Activated CD8-positive, alpha-beta memory T cell treated with anti-CD3 and anti-CD28 coated beads, Interleukin-2, amount 50 U/mL, for 1 hour (primary cell): ENCODE data around the gene SLC1A2.
"Not testable (repeated sequence)": the region's sequence is repeated elsewhere in the genome, so short reads cannot be mapped to it uniquely, and the experiment has no call there.

ENCODE experiments used
- DNase-seq: peaks from one replicate; pipeline ENCODE4 v3.0.0-alpha.2; 2020; ENCODE audit errors: extremely low read depth

Gene SLC1A2

DNA sequence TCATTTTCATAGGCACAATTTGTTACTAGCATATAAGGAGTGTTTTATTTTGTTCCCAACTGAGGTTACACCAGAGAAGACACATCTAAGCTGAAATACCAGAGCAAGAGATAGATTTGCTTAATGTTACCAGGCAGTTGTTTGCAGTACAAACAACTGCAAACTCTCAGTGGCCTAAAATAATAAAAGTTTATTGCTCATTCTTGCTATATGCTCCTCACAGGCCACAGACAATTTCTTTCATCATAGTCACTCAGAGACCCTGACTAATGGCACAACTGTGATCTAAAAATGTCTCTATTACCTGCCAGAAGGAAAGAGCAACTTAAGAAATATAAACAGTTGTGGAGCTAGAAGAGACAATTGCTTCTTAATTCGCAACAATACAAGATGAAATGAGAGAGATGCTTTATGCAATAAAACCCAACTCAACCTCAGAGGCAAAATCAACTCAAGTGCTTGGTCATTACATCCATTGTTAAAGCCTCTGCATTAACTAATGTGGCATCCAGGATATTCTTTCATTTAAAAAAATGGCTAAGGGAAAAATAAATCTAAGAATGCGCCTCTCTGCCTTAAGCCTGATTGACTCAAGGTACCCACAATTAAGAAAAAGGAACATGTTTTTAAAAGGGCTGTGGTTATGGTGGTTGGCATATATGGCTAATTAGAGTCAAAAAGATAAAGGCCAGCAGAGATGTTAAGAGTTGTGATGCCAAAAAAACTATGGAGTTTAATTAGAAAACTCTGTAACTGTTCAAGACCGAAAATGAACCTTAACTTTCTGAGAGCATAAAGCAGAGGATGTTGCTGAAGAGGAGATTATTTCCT is 176.7 kb downstream of the SLC1A2 start:
- DNase-seq: no peak

DNA sequence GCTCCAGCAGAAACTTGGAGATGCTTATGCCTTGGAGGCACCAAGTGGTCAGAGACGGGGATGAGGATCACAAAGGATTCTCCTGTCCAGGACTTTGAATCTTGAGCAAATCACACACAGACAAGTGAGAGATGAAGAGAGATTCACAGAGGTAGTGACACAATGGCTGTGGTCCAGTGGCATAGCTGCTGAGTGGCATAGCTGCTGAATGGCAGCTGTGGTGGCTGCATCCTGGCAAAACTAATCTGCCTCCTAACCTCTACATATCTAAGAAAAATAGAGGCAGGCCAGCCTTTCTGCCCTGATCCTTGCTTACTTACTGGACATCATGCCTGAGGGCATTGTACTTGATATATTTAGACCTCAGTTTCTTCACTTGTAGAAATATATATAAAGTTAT is 177.8 kb downstream of the SLC1A2 start:
- DNase-seq: no peak

DNA sequence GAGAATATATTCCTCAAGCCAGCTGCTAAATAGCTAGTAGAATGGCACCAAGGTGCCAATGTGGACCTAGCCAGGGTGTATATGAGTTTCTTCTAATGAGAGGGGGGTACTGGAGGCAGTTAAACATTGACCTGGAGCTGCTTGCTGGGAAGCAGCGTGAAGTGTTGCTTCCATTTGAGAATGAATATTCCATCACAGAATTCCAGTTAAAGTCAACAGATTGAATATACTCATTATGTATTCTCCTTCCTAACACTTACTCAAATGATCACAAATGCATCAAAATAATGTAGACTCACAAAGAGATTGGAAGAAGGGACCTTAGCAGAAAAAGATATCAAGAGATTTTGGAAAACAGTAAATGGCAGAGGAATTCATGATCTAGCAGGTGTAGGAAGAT is 178.3 kb downstream of the SLC1A2 start:
- DNase-seq: no peak

DNA sequence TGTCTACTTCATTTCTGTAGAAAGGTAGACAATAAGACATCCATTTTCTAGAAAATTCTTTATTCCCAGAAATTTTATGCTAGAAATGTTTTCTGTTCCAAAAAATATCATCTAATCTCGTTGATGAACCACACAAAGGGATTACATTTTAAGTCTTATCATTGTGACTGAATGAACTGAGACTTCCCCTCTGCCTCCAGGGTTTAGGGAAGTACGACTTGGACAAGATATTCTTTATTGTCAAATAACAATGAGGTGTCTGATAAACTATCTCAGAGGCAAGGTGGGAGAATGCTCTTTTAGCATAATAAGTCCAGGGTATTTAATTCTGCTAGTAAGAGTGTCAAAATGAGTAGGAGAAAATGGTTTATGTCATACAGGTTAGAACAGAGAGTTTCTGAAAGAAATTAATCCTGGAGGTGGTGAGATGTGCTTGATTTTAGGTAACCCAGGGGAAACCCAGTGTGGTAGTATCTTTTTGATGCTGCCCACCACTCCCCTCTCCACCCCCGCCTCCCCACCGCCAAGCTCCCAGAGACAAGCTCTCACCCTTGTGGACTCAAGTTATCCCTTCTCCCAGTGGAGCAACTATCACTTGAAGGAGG is 179.8 kb downstream of the SLC1A2 start:
- no peak for DNase-seq

DNA sequence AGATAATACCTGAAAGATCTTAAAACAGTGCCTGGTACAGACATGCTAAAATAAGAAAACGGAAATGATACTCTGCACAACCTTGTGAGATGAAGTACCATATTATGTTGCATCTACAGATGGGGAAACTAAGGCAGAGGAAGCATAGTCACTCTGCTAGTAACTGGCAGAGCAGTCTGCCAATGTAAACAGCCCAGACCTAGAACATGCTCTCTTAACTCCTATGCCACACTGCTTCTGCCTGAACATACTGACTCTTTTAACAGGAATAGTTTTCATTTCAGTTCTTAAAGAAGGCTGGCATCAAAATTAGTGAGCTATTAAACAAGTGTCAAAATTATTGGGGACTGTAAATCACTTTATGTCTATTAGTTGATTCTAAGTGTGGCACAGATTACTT is 180.5 kb downstream of the SLC1A2 start:
- no peak for DNase-seq

DNA sequence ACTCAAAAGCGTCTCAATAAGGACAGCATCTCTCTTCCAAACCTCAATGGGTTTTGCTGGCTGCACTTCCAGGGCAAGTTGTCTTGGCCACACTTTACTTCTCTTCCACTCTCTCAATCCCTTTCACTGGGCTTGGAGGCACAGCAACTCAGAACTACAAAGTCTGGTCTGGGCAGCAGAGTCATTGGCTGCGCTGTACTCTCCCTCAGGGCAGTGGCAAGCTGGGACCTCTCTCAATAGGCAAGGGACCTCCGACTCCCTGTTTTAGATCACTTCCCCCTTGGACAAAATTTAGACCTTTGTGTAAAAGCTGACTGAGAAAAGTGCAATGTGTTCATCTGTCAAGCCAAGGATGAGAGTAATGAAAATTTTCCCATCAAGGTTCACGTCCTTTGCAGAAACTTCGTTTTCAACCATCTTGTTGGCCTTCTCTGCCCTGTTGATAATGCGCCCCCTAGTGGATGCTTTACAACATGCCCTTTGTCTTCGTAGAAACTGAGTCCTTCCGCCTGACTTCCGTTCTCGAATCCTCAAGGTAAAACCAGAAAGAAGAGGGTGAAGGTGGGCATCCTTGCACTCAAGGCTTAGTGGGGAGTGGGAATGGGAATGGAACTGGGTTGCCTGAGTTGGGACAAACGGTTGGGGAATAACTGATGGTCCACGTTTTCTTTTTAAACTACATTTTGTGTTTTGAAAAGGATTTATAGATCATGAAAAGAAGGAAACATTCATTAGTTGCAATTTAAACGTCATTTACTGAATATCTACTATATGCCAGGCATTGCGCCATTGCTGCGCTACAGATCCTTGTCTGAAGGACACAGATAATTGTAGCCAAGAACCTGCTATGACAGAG is 181.3 kb downstream of the SLC1A2 start:
- DNase-seq: peak; percentile 23

DNA sequence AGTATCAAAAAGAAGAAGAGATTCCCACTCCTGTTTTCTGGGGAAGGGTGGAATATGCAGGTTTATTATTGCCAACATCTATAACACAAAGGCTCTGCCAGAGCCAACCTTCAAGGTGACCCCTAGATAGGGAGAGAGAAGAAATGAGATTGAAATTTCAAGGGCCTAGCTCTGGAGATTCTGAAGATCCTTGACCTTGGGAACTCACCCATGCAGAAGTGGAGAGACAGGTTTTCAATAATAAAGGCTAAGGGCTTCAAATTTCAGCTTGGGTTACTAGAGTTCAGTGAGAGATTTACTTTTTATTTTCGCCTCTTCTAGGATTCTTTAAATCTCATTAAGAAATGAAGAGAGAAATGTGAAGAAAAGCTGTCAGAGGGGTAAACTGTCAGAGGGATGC is 182.0 kb downstream of the SLC1A2 start:
- DNase-seq: no peak

DNA sequence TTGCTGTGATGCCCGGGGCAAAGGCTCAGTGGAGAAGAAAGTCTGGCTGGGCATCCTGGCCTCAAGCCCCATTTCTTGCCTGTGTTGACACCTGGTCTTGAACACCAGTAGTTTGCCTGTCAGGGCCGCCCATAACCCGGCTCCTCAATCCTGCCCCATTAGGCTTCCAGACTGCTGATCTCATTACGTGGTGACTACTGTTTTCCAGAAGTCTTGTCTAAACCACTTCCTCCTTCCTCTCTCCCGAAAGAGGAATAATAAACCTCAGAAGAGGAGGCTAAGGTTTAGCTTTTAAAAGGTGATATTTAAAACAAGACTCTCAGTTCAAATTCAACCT is 182.7 kb downstream of the SLC1A2 start:
- DNase-seq: no peak

DNA sequence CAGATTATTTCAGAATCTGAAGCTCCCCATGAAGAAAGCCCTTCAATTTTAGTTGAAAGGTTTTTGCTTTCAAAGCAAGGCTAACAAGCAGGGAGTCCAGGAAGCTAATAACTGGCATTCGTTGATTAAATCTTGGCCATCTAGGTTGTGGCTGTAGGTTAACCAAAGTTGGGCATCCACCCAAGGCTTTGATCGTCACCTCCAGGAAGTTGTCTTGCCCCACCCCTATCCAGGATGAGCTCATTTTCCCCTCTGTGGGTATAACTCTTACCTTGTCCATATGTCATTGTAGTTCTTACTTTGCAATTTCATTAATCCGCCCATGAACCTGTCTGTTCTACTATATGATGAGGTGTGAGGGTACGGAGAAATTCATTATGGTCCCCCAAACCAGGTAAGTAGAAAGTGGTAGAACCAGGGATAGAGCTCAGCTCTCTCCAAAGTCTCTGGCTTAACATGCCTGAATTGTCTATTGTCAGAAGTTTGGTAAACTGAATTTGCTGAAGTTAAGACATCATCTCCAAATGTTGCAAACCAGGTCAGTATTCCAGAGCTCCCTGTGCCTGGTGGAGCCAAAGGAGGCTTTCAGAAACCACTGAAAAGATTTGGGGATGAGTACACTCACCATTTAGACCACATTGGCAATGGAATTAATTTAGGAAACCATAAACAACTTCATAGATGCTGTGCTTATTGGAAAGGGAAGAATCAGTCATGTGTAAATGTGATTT is 183.3 kb downstream of the SLC1A2 start:
- peak; percentile 62 for DNase-seq

DNA sequence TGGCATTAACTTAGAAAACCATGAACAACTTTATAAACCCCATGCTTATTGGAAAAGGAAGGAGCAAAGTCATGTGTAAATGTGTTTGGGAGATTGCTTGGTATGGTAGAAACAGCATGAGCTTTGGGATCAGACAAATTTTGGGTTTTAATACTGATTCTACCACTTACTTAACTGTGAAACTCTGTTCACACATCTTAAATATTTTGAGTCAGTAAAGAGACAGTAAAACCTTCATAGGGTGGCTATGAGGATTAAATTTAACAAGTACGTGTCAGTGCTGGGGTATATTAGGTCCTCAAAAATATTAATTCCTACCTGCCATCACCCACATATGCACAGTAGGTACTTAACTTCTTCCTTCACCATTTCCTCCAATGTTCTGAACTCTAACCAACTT is 183.9 kb downstream of the SLC1A2 start:
- DNase-seq: no peak

DNA sequence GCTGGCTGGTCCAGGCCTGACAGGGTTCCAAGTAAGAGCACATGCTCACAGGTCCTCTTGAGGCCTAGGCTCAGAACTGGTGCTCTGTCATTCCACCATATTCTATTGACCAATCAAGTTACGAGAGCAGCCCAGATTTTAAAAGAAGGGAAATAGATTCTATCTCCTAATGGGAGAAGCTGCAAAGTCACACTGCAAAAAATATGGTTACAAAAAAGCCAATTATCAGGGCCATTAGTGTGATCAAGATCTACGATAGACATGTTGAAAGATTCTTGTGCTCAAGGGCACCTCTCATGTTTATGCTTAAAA is 184.2 kb downstream of the SLC1A2 start:
- DNase-seq: no peak

DNA sequence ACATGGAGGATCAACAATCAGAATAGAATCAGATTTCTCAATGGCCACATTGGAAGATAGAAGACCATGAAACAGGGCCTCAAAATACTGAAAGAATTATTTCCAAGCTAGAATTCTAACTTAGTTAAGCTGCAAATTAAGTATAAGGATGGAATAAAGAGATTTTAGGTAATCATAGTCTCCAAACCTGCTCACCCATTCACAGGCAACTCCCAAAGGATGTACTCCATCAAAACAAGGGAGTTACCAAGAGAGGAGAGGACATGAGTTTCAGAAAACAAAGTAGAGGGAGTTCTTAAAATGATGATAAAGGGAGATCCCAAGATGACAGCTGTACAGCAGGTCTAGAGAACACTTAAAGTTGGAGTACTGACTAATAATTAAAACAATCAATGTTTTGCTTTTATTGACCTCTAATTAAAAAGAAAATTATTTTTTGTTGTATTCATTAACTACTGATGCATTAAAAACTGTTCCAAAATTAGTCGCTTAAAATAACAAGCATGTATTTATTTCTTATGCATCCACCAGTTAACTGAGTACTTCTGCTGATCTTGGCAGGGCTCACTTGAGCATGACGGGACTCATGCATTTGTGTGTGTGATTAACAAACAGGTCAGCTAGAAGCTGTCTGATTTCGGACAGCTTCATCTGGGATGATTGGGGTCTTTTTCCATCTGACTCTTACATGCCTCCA is 184.8 kb downstream of the SLC1A2 start:
- no peak for DNase-seq

DNA sequence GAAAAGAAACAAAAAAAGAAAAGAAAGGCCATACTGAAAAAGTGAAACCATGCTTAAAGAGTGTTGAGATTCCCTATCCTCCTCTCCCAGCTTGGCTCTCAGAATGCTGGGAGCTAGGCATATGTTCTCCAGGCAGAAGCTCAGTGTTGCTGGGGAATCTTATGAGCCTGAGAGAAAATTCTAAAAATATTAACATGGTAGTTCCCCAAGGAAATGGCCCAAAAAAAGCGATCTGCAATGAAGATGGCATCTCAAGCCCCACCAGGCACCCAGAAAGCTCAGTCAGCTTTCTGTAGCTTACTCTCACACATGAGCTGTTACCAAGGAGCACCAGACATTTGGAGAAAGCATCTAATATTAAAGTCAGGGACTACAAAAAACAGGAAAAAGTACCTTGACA is 185.8 kb downstream of the SLC1A2 start:
- DNase-seq: no peak

DNA sequence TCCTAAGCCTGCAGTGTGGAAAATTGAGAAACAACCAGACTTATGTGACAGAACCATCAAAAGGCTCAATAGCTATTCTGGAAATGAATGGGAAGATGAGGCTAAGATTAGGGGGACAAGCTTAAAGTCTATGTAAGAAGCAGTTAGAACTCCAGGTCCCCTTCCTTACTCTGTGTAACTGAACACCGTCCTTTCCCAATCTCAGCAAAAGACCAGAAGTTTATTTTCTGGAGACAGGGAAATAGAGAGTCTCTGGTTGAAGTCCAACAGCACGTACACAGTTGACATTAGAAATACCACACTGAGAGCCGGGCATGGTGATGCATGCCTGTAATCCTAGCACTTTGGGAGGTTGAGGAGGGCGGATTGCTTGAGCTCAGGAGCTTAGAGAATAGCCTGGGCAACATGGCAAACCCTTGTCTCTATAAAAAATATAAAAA is 186.4 kb downstream of the SLC1A2 start:
- no peak for DNase-seq

DNA sequence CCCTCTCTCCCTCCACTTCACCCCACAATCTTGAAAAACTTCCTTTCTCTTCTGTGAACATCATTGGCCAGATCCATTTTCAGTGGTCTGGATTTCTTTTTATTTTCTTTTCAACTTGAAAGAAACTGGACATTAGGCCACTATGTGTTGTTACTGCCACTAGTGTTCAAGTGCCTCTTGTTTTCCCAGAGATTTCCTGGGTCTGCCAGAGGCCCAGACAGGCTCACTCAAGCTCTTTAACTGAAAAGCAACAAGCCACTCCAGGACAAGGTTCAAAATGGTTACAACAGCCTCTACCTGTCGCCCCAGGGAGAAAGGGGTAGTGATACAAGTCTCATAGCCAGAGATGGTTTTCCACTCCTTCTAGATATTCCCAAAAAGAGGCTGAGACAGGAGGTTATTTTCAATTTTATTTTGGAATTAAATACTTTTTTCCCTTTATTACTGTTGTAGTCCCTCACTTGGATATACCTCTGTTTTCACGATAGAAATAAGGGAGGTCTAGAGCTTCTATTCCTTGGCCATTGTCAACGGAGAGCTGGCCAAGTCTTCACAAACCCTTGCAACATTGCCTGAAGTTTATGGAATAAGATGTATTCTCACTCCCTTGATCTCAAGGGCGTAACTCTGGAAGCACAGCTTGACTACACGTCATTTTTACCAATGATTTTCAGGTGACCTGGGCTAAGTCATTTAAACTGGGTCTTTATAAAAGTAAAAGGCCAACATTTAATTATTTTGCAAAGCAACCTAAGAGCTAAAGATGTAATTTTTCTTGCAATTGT is 188.1 kb downstream of the SLC1A2 start:
- DNase-seq: no peak

DNA sequence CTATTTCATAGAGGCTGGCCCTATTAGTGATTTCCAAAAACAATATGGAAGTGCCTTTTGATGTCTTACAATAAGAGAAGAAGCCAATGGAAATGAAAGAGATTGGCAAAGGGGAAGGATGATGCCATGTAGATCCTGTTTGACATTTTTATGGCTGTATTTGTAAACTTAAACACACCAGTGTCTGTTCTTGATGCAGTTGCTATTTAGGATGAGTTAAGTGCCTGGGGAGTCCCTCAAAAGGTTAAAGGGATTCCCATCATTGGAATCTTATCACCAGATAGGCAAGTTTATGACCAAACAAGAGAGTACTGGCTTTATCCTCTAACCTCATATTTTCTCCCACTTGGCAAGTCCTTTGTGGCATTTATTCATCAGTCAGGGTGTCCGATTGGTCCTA is 189.0 kb downstream of the SLC1A2 start:
- no peak for DNase-seq

DNA sequence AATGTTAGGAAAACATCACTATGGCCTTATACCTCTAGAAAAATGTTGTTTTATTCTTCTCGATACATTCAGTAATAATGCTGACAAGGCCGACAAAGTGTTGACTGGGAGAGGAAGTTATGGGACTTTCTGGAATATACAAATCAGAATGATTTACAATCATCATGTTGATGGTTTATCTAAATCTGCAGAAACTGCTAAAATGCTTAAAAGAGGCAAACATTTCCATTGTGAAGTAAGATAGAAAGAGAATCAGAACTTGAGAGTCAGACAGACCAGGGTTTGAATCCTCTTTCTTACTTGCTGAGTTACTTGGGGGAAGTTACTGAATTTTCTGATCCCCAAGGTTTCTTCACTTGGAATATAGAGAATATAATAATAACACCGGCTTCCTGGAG is 191.0 kb downstream of the SLC1A2 start:
- DNase-seq: no peak

DNA sequence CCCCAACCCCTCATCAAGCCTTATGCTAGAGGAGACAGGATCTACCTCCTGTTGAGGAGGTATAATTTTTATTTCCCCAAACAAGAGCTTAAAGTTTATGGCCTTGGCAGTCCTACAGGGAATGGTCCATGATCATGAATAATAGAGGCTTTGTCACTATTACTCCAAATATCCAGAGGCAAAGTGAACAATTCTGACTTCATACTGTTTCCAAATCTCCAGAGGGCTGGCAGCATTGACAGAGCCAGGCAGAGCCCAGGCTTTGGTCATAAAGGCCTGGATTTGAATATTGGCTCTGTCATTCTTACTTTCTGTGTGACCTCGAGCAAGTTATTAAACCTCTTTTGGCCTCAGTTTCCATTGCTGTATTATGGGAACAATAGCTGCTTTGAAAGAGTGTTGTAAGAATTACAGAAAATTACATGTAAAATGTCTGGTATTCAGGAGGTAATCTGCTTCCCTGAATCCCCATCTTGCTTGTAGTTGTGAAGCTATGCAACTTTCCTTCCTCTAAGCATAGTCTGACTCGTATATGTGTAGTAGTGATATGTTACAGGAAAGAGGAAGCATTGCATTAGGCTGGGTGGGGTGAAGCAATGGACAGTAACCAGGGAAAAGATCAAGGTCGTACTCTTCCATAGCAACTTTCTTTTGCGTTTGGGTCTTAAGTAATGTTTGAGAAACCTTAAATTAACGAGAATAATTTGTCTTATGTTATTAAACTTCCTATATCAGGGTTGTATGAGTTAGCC is 191.6 kb downstream of the SLC1A2 start:
- DNase-seq: no peak

DNA sequence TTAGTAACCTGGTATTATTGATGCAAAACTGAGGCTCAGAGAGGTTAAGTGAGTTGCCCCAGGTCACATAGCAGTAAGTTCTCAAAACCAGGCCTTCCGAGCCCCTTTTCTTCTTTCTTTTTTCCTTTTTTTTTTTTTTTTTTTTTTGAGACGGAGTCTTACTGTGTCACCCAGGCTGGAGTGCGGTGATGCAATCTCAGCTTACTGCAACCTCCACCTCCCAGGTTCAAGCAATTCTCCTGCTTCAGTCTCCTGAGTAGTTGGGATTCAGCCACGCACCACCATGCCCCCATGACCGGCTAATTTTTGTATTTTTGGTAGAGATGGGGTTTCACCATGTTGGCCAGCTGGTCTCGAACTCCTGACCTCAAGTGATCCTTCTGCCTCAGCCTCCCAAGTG is 192.6 kb downstream of the SLC1A2 start:
- not testable (repeated sequence) for DNase-seq

DNA sequence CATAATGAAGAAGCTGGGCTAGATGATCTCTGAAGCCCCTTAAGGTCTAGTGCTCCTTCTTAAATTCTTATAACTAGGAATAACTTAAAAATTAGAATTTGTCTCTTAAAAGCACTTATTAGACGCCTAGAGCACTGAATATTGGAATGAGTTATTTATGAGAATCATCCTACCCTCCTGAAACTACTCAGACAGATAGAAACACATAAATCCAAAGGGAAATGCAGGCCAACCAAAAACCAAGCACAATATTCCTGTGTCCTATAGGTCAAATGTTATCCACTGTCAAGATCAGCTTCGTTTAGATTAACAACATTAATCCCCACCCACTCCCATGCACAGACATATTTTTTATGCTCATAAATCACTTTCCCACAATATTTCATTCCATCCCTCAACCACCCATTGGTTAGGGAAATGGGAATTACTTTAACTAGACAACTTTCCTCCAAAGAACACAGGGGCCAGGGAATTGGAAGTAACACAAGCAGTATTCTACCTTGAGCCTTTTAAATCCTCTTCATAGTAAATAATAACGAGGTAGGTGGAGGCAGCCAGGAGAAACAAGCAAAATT is 193.3 kb downstream of the SLC1A2 start:
- DNase-seq: no peak
